Gastroesophageal sphincter (tissue), 3 donors: Measurements from ENCODE around the gene STX7.

Experiments
- CTCF ChIP-seq, 4 experiments: fragments of 200-600 bp in 2 of 4; fragments of 450-650 bp in 2 of 4; sonication (generic) in 1 of 4; IDR thresholded peaks; one replicate each; pipeline ENCODE4 v1.5.1; 2017 to 2019; ENCODE audit warnings: antibody characterized with exemption in 4 of 4, mild to moderate bottlenecking in 2 of 4, moderate library complexity in 2 of 4
- POLR2A ChIP-seq, 2 donors: fragments of 450-650 bp; IDR thresholded peaks; one replicate each; pipeline ENCODE4 v1.6.1; 2017; ENCODE audit warnings: antibody characterized with exemption in 2 of 2, mild to moderate bottlenecking in 2 of 2, moderate library complexity in 1 of 2

GRCh38 chr6:132464538-132465256 is 48.2 kb downstream of the STX7 start:
- no peak for TF ChIP-seq CTCF (IDR thresholded peaks at IDR 0.05)
- TF ChIP-seq POLR2A (IDR thresholded peaks at IDR 0.05): no peak
